ENCODE data around the gene TUBG2.

Gene TUBG2

GRCh38 chr17:42629411-42630009, 29.6 kb upstream of the TUBG2 start:
- H3K79me2 ChIP-seq (ENCODE audit: insufficient read depth, low read length) = no peaks in the 10 kb centered on the region
- H3K9me3 ChIP-seq (ENCODE audit: insufficient read depth, low read depth, low read length) = no peaks in the 10 kb centered on the region
- no peak overlapping the region for H3K9ac ChIP-seq (ENCODE audit: low read depth, low read length, poor library complexity, severe bottlenecking)
- H3K27me3 ChIP-seq (ENCODE audit: insufficient read depth, low read length, poor library complexity, severe bottlenecking) = no peaks in the 10 kb centered on the region
- H4K20me1 ChIP-seq (ENCODE audit: insufficient read depth, low read length, poor library complexity, severe bottlenecking) = no peaks in the 10 kb centered on the region
- TF ChIP-seq EZH2phosphoT487 (IDR thresholded peaks at IDR 0.05; ENCODE audit: borderline replicate concordance) = no peak
- no peak for TF ChIP-seq CTCF (conservative IDR thresholded peaks at IDR 0.05; ENCODE audit: low read length)
- no peaks in the 10 kb centered on the region for H3K4me1 ChIP-seq (ENCODE audit: insufficient read depth, low read length, poor library complexity, severe bottlenecking)
- H3K4me3 ChIP-seq (ENCODE audit: low read length, poor library complexity, severe bottlenecking) = no peak overlapping the region
- no peaks in the 10 kb centered on the region for H3K36me3 ChIP-seq (ENCODE audit: insufficient read depth, low read length)
- peak overlapping the region; percentile 67; the same call in 1 of the 2 replicates for H2AFZ ChIP-seq (ENCODE audit: low read length)
- H3K9me2 ChIP-seq (replicated peaks; ENCODE audit: low read depth, low read length) = no peaks in the 10 kb centered on the region
- no peak overlapping the region for H3K4me2 ChIP-seq (ENCODE audit: low read depth, low read length, poor library complexity, severe bottlenecking)
- H3F3A ChIP-seq (ENCODE audit: low read depth) = no peaks in the 10 kb centered on the region

- no peaks in the 10 kb centered on the region for H3K79me2 ChIP-seq (ENCODE audit: insufficient read depth, low read length)
- no peak overlapping the region for H3K9ac ChIP-seq (ENCODE audit: low read depth, low read length, poor library complexity, severe bottlenecking)
- no peaks in the 10 kb centered on the region for H3K27me3 ChIP-seq (ENCODE audit: insufficient read depth, low read length, poor library complexity, severe bottlenecking)
- no peak overlapping the region for H3K4me3 ChIP-seq (ENCODE audit: low read length, poor library complexity, severe bottlenecking)
- H3K36me3 ChIP-seq (ENCODE audit: insufficient read depth, low read length) = no peaks in the 10 kb centered on the region
- H3K4me1 ChIP-seq (ENCODE audit: insufficient read depth, low read length, poor library complexity, severe bottlenecking) = no peaks in the 10 kb centered on the region
- H4K20me1 ChIP-seq (ENCODE audit: insufficient read depth, low read length, poor library complexity, severe bottlenecking) = no peaks in the 10 kb centered on the region
- H3K9me3 ChIP-seq (ENCODE audit: insufficient read depth, low read depth, low read length) = no peaks in the 10 kb centered on the region
- H2AFZ ChIP-seq (ENCODE audit: low read length) = peak overlapping the region; percentile 56; the same call in 1 of the 2 replicates
- TF ChIP-seq CTCF (conservative IDR thresholded peaks at IDR 0.05; ENCODE audit: low read length) (no peak), EZH2phosphoT487 (IDR thresholded peaks at IDR 0.05; ENCODE audit: borderline replicate concordance) (no peak)
- H3F3A ChIP-seq (ENCODE audit: low read depth) = no peaks in the 10 kb centered on the region
- H3K4me2 ChIP-seq (ENCODE audit: low read depth, low read length, poor library complexity, severe bottlenecking) = no peak overlapping the region
- H3K9me2 ChIP-seq (replicated peaks; ENCODE audit: low read depth, low read length) = no peaks in the 10 kb centered on the region
These were observed 26.1 kb upstream of the TUBG2 start for GRCh38 chr17:42632949-42633444.

- no peak overlapping the region for H3K4me3 ChIP-seq (ENCODE audit: low read length, poor library complexity, severe bottlenecking)
- no peaks in the 10 kb centered on the region for H3K79me2 ChIP-seq (ENCODE audit: insufficient read depth, low read length)
- TF ChIP-seq CTCF (conservative IDR thresholded peaks at IDR 0.05; ENCODE audit: low read length) (no peak), EZH2phosphoT487 (IDR thresholded peaks at IDR 0.05; ENCODE audit: borderline replicate concordance) (no peak)
These were observed 19.5 kb upstream of the TUBG2 start for GRCh38 chr17:42639525-42640113.

More at GRCh38 chr17:42639525-42640113, 19.5 kb upstream of the TUBG2 start:
- Histone ChIP-seq H3K27me3 (ENCODE audit: insufficient read depth, low read length, poor library complexity, severe bottlenecking) (no peaks in the 10 kb centered on the region), H3K9me2 (replicated peaks; ENCODE audit: low read depth, low read length) (no peaks in the 10 kb centered on the region), H3K9ac (ENCODE audit: low read depth, low read length, poor library complexity, severe bottlenecking) (no peak overlapping the region), H3K4me2 (ENCODE audit: low read depth, low read length, poor library complexity, severe bottlenecking) (no peak overlapping the region), H2AFZ (ENCODE audit: low read length) (no peak overlapping the region), H3K9me3 (ENCODE audit: insufficient read depth, low read depth, low read length) (no peaks in the 10 kb centered on the region), H3K4me1 (ENCODE audit: insufficient read depth, low read length, poor library complexity, severe bottlenecking) (peaks cover 8% of the 10 kb centered on the region), H3K36me3 (ENCODE audit: insufficient read depth, low read length) (no peaks in the 10 kb centered on the region), H4K20me1 (ENCODE audit: insufficient read depth, low read length, poor library complexity, severe bottlenecking) (no peaks in the 10 kb centered on the region), H3F3A (ENCODE audit: low read depth) (no peaks in the 10 kb centered on the region)

Measured in Loucy (cell line).